HepG2 (cell line): ENCODE results near the gene GRHPR. TPM values are rescaled to one million over a fixed set of nuclear protein-coding genes. Genes with fewer than 3 reads are reported as not detected.

ENCODE experiments used
- ADNP ChIP-seq: sonication (generic); formaldehyde crosslinking; IDR thresholded peaks from 2 replicates; pipeline ENCODE4 v1.4.0; 2020; ENCODE audit warnings: missing genetic modification reagents
- CEBPG ChIP-seq: IDR thresholded peaks from 2 replicates; pipeline ENCODE4 v1.6.1; 2016
- HOXA9 ChIP-seq: sonication (generic); formaldehyde crosslinking; IDR thresholded peaks from 2 replicates; pipeline ENCODE4 v1.8.1; 2022; ENCODE audit warnings: missing genetic modification reagents, mild to moderate bottlenecking, moderate library complexity, borderline replicate concordance
- JARID2 ChIP-seq: sonication (generic); formaldehyde crosslinking; IDR thresholded peaks from 2 replicates; pipeline ENCODE4 v1.8.1; 2023; ENCODE audit warnings: missing genetic modification reagents, inconsistent platforms; ENCODE audit not compliant: insufficient replicate concordance
- NFKBIZ ChIP-seq: IDR thresholded peaks from 2 replicates; pipeline ENCODE4 v1.6.1; 2018; ENCODE audit warnings: missing genetic modification reagents, missing compliant biosample characterization
- NPAS2 ChIP-seq: sonication (generic); formaldehyde crosslinking; IDR thresholded peaks from 2 replicates; pipeline ENCODE4 v1.8.0; 2022; ENCODE audit warnings: mild to moderate bottlenecking, missing genetic modification reagents, borderline replicate concordance
- PHF20 ChIP-seq: sonication (generic); formaldehyde crosslinking; IDR thresholded peaks from 2 replicates; pipeline ENCODE4 v1.5.0; 2020; ENCODE audit warnings: mild to moderate bottlenecking, missing genetic modification reagents
- SAP130 ChIP-seq: IDR thresholded peaks from 2 replicates; pipeline ENCODE4 v1.6.1; 2016; ENCODE audit warnings: low read depth
- SNAI1 ChIP-seq: sonication (generic); formaldehyde crosslinking; IDR thresholded peaks from 2 replicates; pipeline ENCODE4 v1.5.0; 2020; ENCODE audit warnings: mild to moderate bottlenecking, missing genetic modification reagents, borderline replicate concordance
- SNAPC2 ChIP-seq: sonication (generic); formaldehyde crosslinking; IDR thresholded peaks from 2 replicates; pipeline ENCODE4 v1.8.1; 2022; ENCODE audit warnings: mild to moderate bottlenecking, missing genetic modification reagents
- TEAD3 ChIP-seq: optimal IDR thresholded peaks from 2 replicates; pipeline ENCODE3; 2016; ENCODE audit warnings: borderline replicate concordance
- ZFP82 ChIP-seq: sonication (generic); formaldehyde crosslinking; IDR thresholded peaks from 2 replicates; pipeline ENCODE4 v1.5.1; 2020; ENCODE audit warnings: mild to moderate bottlenecking, missing genetic modification reagents, borderline replicate concordance
- ZNF143 ChIP-seq: sonication (generic); formaldehyde crosslinking; IDR thresholded peaks from 2 replicates; pipeline ENCODE4 v1.4.0; 2020; ENCODE audit warnings: missing genetic modification reagents
- ZNF234 ChIP-seq: sonication (generic); formaldehyde crosslinking; conservative IDR thresholded peaks from 2 replicates; pipeline ENCODE4 v1.5.1; 2020; ENCODE audit warnings: mild to moderate bottlenecking, missing genetic modification reagents
- ZNF563 ChIP-seq: sonication (generic); formaldehyde crosslinking; IDR thresholded peaks from 2 replicates; pipeline ENCODE4 v1.8.0; 2022; ENCODE audit warnings: mild to moderate bottlenecking, moderate library complexity, missing genetic modification reagents
- ZNF607 ChIP-seq: sonication (generic); formaldehyde crosslinking; IDR thresholded peaks from 2 replicates; pipeline ENCODE4 v1.5.1; 2020; ENCODE audit warnings: missing genetic modification reagents, mild to moderate bottlenecking, borderline replicate concordance
- ZNF644 ChIP-seq: IDR thresholded peaks from 2 replicates; pipeline ENCODE4 v1.6.1; 2016; ENCODE audit warnings: low read depth
- ZNF768 ChIP-seq: sonication (generic); formaldehyde crosslinking; IDR thresholded peaks from 2 replicates; pipeline ENCODE4 v1.4.0; 2020; ENCODE audit warnings: missing genetic modification reagents
- ZNF772 ChIP-seq: sonication (generic); formaldehyde crosslinking; IDR thresholded peaks from 2 replicates; pipeline ENCODE4 v1.5.0; 2020; ENCODE audit warnings: mild to moderate bottlenecking, missing genetic modification reagents
- polyA plus RNA-seq, 8 experiments: library from polyadenylated mRNA; depleted of rRNA in 3 of 8; stranded (reverse) in 7 of 8; unstranded in 1 of 8; fragments of >200 nt; fragmentation: Illumina TruSeq in 4 of 8; extraction: Trizol in 4 of 8; gene quantifications; 2 replicates each; pipeline versions ENCODE4 v1.2.1 to v1.2.3, GENCODE V29; 2011 to 2016; ENCODE audit warnings: low read depth in 4 of 8, missing spikeins in 1 of 8, mixed read lengths in 1 of 8; ENCODE audit not compliant: insufficient read depth in 1 of 8
- total RNA-seq, 5 experiments: library from RNA; depleted of rRNA; stranded (reverse); fragments of >200 nt; fragmentation: Illumina TruSeq; extraction: Trizol; gene quantifications; 2 replicates each; pipeline ENCODE4 v1.2.3, GENCODE V29; 2016; ENCODE audit warnings: low read depth in 1 of 5
- TF ChIP-seq, protein P1 (sequence below): sonication (generic); formaldehyde crosslinking; IDR thresholded peaks from 2 replicates; pipeline ENCODE4 v1.4.0; 2020; ENCODE audit warnings: missing genetic modification reagents
- TF ChIP-seq, protein P2 (sequence below): sonication (generic); formaldehyde crosslinking; IDR thresholded peaks from 2 replicates; pipeline ENCODE4 v1.8.1; 2022; ENCODE audit warnings: low read depth, mild to moderate bottlenecking, missing genetic modification reagents
- TF ChIP-seq, protein P3 (sequence below): sonication (generic); formaldehyde crosslinking; IDR thresholded peaks from 2 replicates; pipeline ENCODE4 v1.8.0; 2022; ENCODE audit warnings: missing genetic modification reagents, mild to moderate bottlenecking, borderline replicate concordance

GRHPR gene
- total and polyA plus RNA-seq, 2 of the 13 experiments (the other 11 are each of a cell fraction or from before 2014, with no cell fraction given), result 113 to 115 TPM

DNA sequence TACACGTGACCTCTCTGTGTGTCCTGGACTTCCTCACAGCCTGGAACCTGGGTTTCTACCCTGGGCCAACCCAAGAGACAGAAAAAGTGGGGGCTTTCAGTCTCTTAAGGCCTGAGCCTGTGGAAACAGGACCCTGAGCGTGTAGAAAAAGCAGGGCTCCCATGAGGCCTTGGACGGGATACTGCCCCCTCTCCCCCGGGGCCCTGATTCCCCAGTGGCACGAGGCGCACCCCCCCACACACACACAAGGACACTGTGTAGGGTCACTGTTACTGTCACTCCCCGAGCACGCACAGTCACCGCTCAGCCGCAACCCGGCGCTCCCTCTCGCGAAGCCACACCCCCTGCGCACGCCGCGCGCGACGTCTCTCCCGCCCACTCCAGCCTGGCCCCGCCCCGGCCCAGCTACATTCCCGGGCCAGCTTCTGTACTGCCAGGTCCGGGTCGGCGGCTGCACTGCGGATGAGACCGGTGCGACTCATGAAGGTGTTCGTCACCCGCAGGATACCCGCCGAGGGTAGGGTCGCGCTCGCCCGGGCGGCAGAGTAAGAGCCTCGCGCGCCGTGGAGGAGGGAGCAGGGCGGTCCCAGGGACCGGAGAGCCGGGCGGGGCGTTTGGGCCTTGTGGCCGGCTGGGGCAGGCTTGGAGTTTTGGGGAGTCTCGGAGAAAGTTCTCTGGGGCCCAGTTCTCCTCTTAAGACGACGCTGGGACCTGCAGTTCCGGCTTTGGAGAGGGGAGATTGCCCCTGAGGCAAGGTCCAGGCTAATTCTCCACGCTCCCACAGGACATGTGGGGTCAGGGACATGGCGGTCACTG lies at the start of gene GRHPR (continued):
- TF ChIP-seq ZNF234 (CRISPR knock-in tag) (no peak; the same call in 1 of the 2 replicates), ZNF768 (CRISPR knock-in tag) (peak; percentile 94), TEAD3 (peak; percentile 88), CEBPG (CRISPR knock-in tag) (no peak), ZNF644 (CRISPR knock-in tag) (no peak), ZNF607 (CRISPR knock-in tag) (no peak), NPAS2 (CRISPR knock-in tag) (no peak), JARID2 (no peak), ZNF563 (CRISPR knock-in tag) (peak; percentile 79; the same call in 1 of the 2 replicates), SNAI1 (CRISPR knock-in tag) (0 out of 2 replicates have a peak, but pooled peaks have one; percentile 63), PHF20 (peak; percentile 62), ZNF143 (CRISPR knock-in tag) (peak; percentile 44; the same call in 1 of the 2 replicates), HOXA9 (CRISPR knock-in tag) (no peak; the same call in 1 of the 2 replicates), ADNP (CRISPR knock-in tag) (no peak), SNAPC2 (CRISPR knock-in tag) (no peak), NFKBIZ (CRISPR knock-in tag) (no peak), SAP130 (CRISPR knock-in tag) (peak; percentile 93), ZNF772 (no peak; the same call in 1 of the 2 replicates), ZFP82 (CRISPR knock-in tag) (0 out of 2 replicates have a peak, but pooled peaks have one; percentile 55)
- TF ChIP-seq, protein P1, sequence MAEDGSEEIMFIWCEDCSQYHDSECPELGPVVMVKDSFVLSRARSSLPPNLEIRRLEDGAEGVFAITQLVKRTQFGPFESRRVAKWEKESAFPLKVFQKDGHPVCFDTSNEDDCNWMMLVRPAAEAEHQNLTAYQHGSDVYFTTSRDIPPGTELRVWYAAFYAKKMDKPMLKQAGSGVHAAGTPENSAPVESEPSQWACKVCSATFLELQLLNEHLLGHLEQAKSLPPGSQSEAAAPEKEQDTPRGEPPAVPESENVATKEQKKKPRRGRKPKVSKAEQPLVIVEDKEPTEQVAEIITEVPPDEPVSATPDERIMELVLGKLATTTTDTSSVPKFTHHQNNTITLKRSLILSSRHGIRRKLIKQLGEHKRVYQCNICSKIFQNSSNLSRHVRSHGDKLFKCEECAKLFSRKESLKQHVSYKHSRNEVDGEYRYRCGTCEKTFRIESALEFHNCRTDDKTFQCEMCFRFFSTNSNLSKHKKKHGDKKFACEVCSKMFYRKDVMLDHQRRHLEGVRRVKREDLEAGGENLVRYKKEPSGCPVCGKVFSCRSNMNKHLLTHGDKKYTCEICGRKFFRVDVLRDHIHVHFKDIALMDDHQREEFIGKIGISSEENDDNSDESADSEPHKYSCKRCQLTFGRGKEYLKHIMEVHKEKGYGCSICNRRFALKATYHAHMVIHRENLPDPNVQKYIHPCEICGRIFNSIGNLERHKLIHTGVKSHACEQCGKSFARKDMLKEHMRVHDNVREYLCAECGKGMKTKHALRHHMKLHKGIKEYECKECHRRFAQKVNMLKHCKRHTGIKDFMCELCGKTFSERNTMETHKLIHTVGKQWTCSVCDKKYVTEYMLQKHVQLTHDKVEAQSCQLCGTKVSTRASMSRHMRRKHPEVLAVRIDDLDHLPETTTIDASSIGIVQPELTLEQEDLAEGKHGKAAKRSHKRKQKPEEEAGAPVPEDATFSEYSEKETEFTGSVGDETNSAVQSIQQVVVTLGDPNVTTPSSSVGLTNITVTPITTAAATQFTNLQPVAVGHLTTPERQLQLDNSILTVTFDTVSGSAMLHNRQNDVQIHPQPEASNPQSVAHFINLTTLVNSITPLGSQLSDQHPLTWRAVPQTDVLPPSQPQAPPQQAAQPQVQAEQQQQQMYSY, result no peak; the same call in 1 of the 2 replicates
- TF ChIP-seq, protein P2, sequence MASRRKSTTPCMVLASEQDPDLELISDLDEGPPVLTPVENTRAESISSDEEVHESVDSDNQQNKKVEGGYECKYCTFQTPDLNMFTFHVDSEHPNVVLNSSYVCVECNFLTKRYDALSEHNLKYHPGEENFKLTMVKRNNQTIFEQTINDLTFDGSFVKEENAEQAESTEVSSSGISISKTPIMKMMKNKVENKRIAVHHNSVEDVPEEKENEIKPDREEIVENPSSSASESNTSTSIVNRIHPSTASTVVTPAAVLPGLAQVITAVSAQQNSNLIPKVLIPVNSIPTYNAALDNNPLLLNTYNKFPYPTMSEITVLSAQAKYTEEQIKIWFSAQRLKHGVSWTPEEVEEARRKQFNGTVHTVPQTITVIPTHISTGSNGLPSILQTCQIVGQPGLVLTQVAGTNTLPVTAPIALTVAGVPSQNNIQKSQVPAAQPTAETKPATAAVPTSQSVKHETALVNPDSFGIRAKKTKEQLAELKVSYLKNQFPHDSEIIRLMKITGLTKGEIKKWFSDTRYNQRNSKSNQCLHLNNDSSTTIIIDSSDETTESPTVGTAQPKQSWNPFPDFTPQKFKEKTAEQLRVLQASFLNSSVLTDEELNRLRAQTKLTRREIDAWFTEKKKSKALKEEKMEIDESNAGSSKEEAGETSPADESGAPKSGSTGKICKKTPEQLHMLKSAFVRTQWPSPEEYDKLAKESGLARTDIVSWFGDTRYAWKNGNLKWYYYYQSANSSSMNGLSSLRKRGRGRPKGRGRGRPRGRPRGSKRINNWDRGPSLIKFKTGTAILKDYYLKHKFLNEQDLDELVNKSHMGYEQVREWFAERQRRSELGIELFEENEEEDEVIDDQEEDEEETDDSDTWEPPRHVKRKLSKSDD (CRISPR knock-in tag), result no peak
- TF ChIP-seq, protein P3, sequence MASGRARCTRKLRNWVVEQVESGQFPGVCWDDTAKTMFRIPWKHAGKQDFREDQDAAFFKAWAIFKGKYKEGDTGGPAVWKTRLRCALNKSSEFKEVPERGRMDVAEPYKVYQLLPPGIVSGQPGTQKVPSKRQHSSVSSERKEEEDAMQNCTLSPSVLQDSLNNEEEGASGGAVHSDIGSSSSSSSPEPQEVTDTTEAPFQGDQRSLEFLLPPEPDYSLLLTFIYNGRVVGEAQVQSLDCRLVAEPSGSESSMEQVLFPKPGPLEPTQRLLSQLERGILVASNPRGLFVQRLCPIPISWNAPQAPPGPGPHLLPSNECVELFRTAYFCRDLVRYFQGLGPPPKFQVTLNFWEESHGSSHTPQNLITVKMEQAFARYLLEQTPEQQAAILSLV (CRISPR knock-in tag), result peak; percentile 86; the same call in 1 of the 2 replicates
